Astrocyte (in vitro differentiated cells and primary cell): Measurements from ENCODE around the gene NME4. TPM values are rescaled to one million over a fixed set of nuclear protein-coding genes. Genes with fewer than 3 reads are reported as not detected.

Experiments
- DNase-seq: peaks from one replicate; pipeline ENCODE4 v3.0.0-alpha.2; 2010; ENCODE audit warnings: low read depth
- FAIRE-seq: peaks from 2 replicates; lab custom pipeline; 2011; peaks lifted over from hg19 to GRCh38; lab: Jason Lieb, UNC
- H2AFZ ChIP-seq: 2 replicates; pipeline ENCODE4 v1.6.0; 2012; ENCODE audit warnings: low read depth, low read length, inconsistent platforms
- H3K27ac ChIP-seq: 2 replicates; pipeline ENCODE4 v1.5.1; 2011; ENCODE audit warnings: low read depth, low read length, inconsistent platforms
- H3K27me3 ChIP-seq: 2 replicates; pipeline ENCODE4 v1.6.0; 2011; ENCODE audit warnings: low read length, inconsistent platforms; ENCODE audit not compliant: insufficient read depth
- H3K36me3 ChIP-seq: 2 replicates; pipeline ENCODE4 v1.5.1; 2011; ENCODE audit warnings: low read length, inconsistent platforms; ENCODE audit not compliant: insufficient read depth
- H3K4me1 ChIP-seq: 2 replicates; pipeline ENCODE4 v1.5.1; 2011; ENCODE audit warnings: low read length, inconsistent platforms; ENCODE audit not compliant: insufficient read depth
- H3K4me2 ChIP-seq: 2 replicates; pipeline ENCODE4 v1.6.0; 2012; ENCODE audit warnings: low read length, inconsistent platforms
- H3K4me3 ChIP-seq: 2 replicates; pipeline ENCODE4 v1.5.1; 2011; ENCODE audit warnings: low read depth, mild to moderate bottlenecking, low read length, inconsistent platforms; ENCODE audit not compliant: insufficient read depth
- H3K79me2 ChIP-seq: 2 replicates; pipeline ENCODE4 v1.6.0; 2012; ENCODE audit warnings: mild to moderate bottlenecking, low read length, inconsistent platforms; ENCODE audit not compliant: insufficient read depth
- H3K9ac ChIP-seq: 2 replicates; pipeline ENCODE4 v1.6.0; 2012; ENCODE audit warnings: mild to moderate bottlenecking, low read length, inconsistent platforms
- H3K9me3 ChIP-seq: 2 replicates; pipeline ENCODE4 v1.5.1; 2012; ENCODE audit warnings: low read depth, mild to moderate bottlenecking, low read length, inconsistent platforms; ENCODE audit not compliant: insufficient read depth
- H4K20me1 ChIP-seq: 2 replicates; pipeline ENCODE4 v1.6.0; 2012; ENCODE audit warnings: low read length, inconsistent platforms; ENCODE audit not compliant: insufficient read depth
- H3K27ac Mint-ChIP-seq: one replicate; pipeline ENCODE4 v1.8.0; 2021; ENCODE audit warnings: mild to moderate bottlenecking, mixed read lengths; ENCODE audit not compliant: unreplicated experiment
- H3K27me3 Mint-ChIP-seq: one replicate; pipeline ENCODE4 v1.8.0; 2021; ENCODE audit warnings: low read depth, mixed read lengths; ENCODE audit not compliant: unreplicated experiment
- H3K36me3 Mint-ChIP-seq: one replicate; pipeline ENCODE4 v1.8.0; 2021; ENCODE audit warnings: low read depth, mixed read lengths; ENCODE audit not compliant: unreplicated experiment
- H3K4me1 Mint-ChIP-seq: one replicate; pipeline ENCODE4 v1.8.0; 2021; ENCODE audit warnings: low read depth, mixed read lengths; ENCODE audit not compliant: unreplicated experiment
- H3K4me3 Mint-ChIP-seq: one replicate; pipeline ENCODE4 v1.8.0; 2021; ENCODE audit warnings: mild to moderate bottlenecking, moderate library complexity, mixed read lengths; ENCODE audit not compliant: unreplicated experiment
- H3K9me3 Mint-ChIP-seq: one replicate; pipeline ENCODE4 v1.8.0; 2021; ENCODE audit warnings: mild to moderate bottlenecking, mixed read lengths; ENCODE audit not compliant: unreplicated experiment
- CTCF ChIP-seq: IDR thresholded peaks from 2 replicates; pipeline ENCODE4 v1.5.1; 2011; ENCODE audit warnings: low read depth, mild to moderate bottlenecking, inconsistent platforms, low read length, moderate library complexity; ENCODE audit not compliant: insufficient read depth
- EZH2 ChIP-seq: IDR thresholded peaks from 2 replicates; pipeline ENCODE4 v1.6.1; 2012; ENCODE audit warnings: mild to moderate bottlenecking, low read length, inconsistent platforms; ENCODE audit not compliant: insufficient read depth
- total RNA-seq: library from RNA; stranded (reverse); gene quantifications from 2 replicates; pipeline ENCODE4 v1.2.1, GENCODE V29; 2021

The NME4 gene
- total RNA-seq, 1 donor from 2014 or later: 268 TPM

GRCh38 chr16:430904-431303, 33.9 kb downstream of the NME4 start:
- DNase-seq: no peak
- Mint-ChIP-seq H3K4me1 (peaks cover 8% of the 10 kb centered on the region), H3K36me3 (peaks cover 7% of the 10 kb centered on the region), H3K9me3 (no peaks in the 10 kb centered on the region), H3K27ac (no peak overlapping the region), H3K27me3 (no peaks in the 10 kb centered on the region), H3K4me3 (no peak overlapping the region)
- no peak overlapping the region for H3K27ac ChIP-seq
- H3K9me3 ChIP-seq: no peaks in the 10 kb centered on the region
- no peak overlapping the region for H3K4me2 ChIP-seq
- no peak for FAIRE-seq
- H2AFZ ChIP-seq: no peak overlapping the region
- no peaks in the 10 kb centered on the region for H3K36me3 ChIP-seq
- H3K4me3 ChIP-seq: no peak overlapping the region
- peaks cover 54% of the 10 kb centered on the region for H4K20me1 ChIP-seq
- no peaks in the 10 kb centered on the region for H3K27me3 ChIP-seq
- no peak for TF ChIP-seq EZH2
- TF ChIP-seq CTCF: no peak
- peaks cover 10% of the 10 kb centered on the region for H3K4me1 ChIP-seq
- no peak overlapping the region for H3K9ac ChIP-seq
- H3K79me2 ChIP-seq: peaks cover 61% of the 10 kb centered on the region

GRCh38 chr16:440627-441026, 43.6 kb downstream of the NME4 start:
- Histone ChIP-seq H3K79me2 (peaks cover 69% of the 10 kb centered on the region), H3K9ac (no peak overlapping the region), H3K4me3 (no peak overlapping the region)

More at GRCh38 chr16:440627-441026, 43.6 kb downstream of the NME4 start:
- no peaks in the 10 kb centered on the region for H3K27me3 ChIP-seq
- no peak overlapping the region for H3K4me3 Mint-ChIP-seq
- H3K9me3 Mint-ChIP-seq: no peaks in the 10 kb centered on the region
- peaks cover 3% of the 10 kb centered on the region for H3K4me1 ChIP-seq
- no peak overlapping the region for H3K4me2 ChIP-seq
- no peak overlapping the region for H3K27ac ChIP-seq
- TF ChIP-seq CTCF (no peak), EZH2 (no peak)
- no peaks in the 10 kb centered on the region for H3K9me3 ChIP-seq
- H3K36me3 Mint-ChIP-seq: peaks cover 7% of the 10 kb centered on the region
- no peak overlapping the region for H2AFZ ChIP-seq
- FAIRE-seq (no peak), DNase-seq (no peak)
- peaks cover 68% of the 10 kb centered on the region for H4K20me1 ChIP-seq
- H3K36me3 ChIP-seq: no peaks in the 10 kb centered on the region
- no peaks in the 10 kb centered on the region for H3K27me3 Mint-ChIP-seq
- no peak overlapping the region for H3K27ac Mint-ChIP-seq
- H3K4me1 Mint-ChIP-seq: peaks cover 6% of the 10 kb centered on the region
